Vagina (tissue), 2 donors: ENCODE data around the gene MX2. TPM values are rescaled to one million over a fixed set of nuclear protein-coding genes. Genes with fewer than 3 reads are reported as not detected.

Experiments used
- DNase-seq, 2 donors: peaks; one replicate each; pipeline ENCODE4 v3.0.0-alpha.2; 2017; ENCODE audit errors: extremely low spot score in 2 of 2
- H3K27ac ChIP-seq: fragments of 200-600 bp; sonication (generic); one replicate; pipeline ENCODE4 v1.5.1; 2019
- H3K27me3 ChIP-seq: fragments of 200-600 bp; sonication (generic); one replicate; pipeline ENCODE4 v1.5.1; 2019
- H3K36me3 ChIP-seq, 2 donors: fragments of 200-600 bp; sonication (generic); one replicate each; pipeline ENCODE4 v1.5.1; 2017 to 2019
- H3K4me1 ChIP-seq: fragments of 200-600 bp; sonication (generic); one replicate; pipeline ENCODE4 v1.5.1; 2019
- H3K4me3 ChIP-seq, 2 donors: fragments of 200-600 bp; sonication (generic); 1 replicate in 1 of 2; 2 replicates in 1 of 2; pipeline ENCODE4 v1.5.1; 2016 to 2019
- H3K9me3 ChIP-seq: fragments of 200-600 bp; sonication (generic); one replicate; pipeline ENCODE4 v1.5.1; 2019
- POLR2A ChIP-seq, 2 donors: fragments of 450-650 bp; IDR thresholded peaks; one replicate each; pipeline ENCODE4 v1.6.1; 2017; ENCODE audit warnings: antibody characterized with exemption in 2 of 2, mild to moderate bottlenecking in 2 of 2, moderate library complexity in 2 of 2
- POLR2AphosphoS5 ChIP-seq, 2 donors: sonication (generic); formaldehyde crosslinking; IDR thresholded peaks; one replicate each; pipeline ENCODE4 v1.9.0; 2017; ENCODE audit warnings: antibody characterized with exemption in 2 of 2, mild to moderate bottlenecking in 2 of 2, low read depth in 1 of 2; ENCODE audit not compliant: insufficient read depth in 1 of 2
- intact Hi-C: fragments of 100-400 bp; cut with DNase I; formaldehyde crosslinking; loops from one replicate; pipeline ENCODE4 v1.15.1; 2023
- total RNA-seq: library from RNA; depleted of rRNA; stranded (reverse); fragments of >200 nt; gene quantifications from one replicate; pipeline ENCODE4 v1.2.3, GENCODE V29; 2016
- TF ChIP-seq, protein P1 (sequence below), 3 experiments: fragments of 450-650 bp in 2 of 3; fragments of 200-600 bp in 1 of 3; sonication (generic) in 1 of 3; IDR thresholded peaks; one replicate each; pipeline ENCODE4 v1.5.1; 2017 to 2019; ENCODE audit warnings: antibody characterized with exemption in 3 of 3, mild to moderate bottlenecking in 2 of 3, moderate library complexity in 2 of 3

Gene MX2
- total RNA-seq, 1 donor from 2014 or later: 13.5 TPM

GRCh38 chr21:41370840-41371684 lies 9.2 kb downstream of the MX2 start:
- no peak for DNase-seq
- Histone ChIP-seq H3K27me3 (no peaks in the 10 kb centered on the region), H3K4me1 (peaks cover 22% of the 10 kb centered on the region), H3K27ac (no peak overlapping the region), H3K4me3 (no peak overlapping the region), H3K36me3 (no peaks in the 10 kb centered on the region), H3K9me3 (no peaks in the 10 kb centered on the region)
- intact Hi-C loops: no loop called here
- TF ChIP-seq, protein P1, sequence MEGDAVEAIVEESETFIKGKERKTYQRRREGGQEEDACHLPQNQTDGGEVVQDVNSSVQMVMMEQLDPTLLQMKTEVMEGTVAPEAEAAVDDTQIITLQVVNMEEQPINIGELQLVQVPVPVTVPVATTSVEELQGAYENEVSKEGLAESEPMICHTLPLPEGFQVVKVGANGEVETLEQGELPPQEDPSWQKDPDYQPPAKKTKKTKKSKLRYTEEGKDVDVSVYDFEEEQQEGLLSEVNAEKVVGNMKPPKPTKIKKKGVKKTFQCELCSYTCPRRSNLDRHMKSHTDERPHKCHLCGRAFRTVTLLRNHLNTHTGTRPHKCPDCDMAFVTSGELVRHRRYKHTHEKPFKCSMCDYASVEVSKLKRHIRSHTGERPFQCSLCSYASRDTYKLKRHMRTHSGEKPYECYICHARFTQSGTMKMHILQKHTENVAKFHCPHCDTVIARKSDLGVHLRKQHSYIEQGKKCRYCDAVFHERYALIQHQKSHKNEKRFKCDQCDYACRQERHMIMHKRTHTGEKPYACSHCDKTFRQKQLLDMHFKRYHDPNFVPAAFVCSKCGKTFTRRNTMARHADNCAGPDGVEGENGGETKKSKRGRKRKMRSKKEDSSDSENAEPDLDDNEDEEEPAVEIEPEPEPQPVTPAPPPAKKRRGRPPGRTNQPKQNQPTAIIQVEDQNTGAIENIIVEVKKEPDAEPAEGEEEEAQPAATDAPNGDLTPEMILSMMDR (IDR thresholded peaks at IDR 0.05): no peak
- TF ChIP-seq POLR2A (IDR thresholded peaks at IDR 0.05) (no peak), POLR2AphosphoS5 (IDR thresholded peaks at IDR 0.05; ENCODE audit: insufficient read depth in 1 of 2, low read depth in 1 of 2) (no peak)

GRCh38 chr21:41371685-41372030 lies 9.8 kb downstream of the MX2 start:
- intact Hi-C loops: no loop called here
- Histone ChIP-seq H3K4me1 (peaks cover 22% of the 10 kb centered on the region), H3K27ac (no peak overlapping the region), H3K9me3 (no peaks in the 10 kb centered on the region), H3K36me3 (no peaks in the 10 kb centered on the region), H3K4me3 (no peak overlapping the region), H3K27me3 (no peaks in the 10 kb centered on the region)
- TF ChIP-seq POLR2AphosphoS5 (IDR thresholded peaks at IDR 0.05; ENCODE audit: insufficient read depth in 1 of 2, low read depth in 1 of 2) (no peak), POLR2A (IDR thresholded peaks at IDR 0.05) (no peak)
- TF ChIP-seq, protein P1 (IDR thresholded peaks at IDR 0.05): no peak
- DNase-seq: no peak

- no peaks in the 10 kb centered on the region for H3K9me3 ChIP-seq
- no peak for DNase-seq
- no peaks in the 10 kb centered on the region for H3K36me3 ChIP-seq
- intact Hi-C loops: no loop called here
- TF ChIP-seq, protein P1 (IDR thresholded peaks at IDR 0.05): no peak
- TF ChIP-seq POLR2AphosphoS5 (IDR thresholded peaks at IDR 0.05; ENCODE audit: insufficient read depth in 1 of 2, low read depth in 1 of 2): no peak
- TF ChIP-seq POLR2A (IDR thresholded peaks at IDR 0.05): no peak
- no peak overlapping the region for H3K4me3 ChIP-seq
- no peaks in the 10 kb centered on the region for H3K27me3 ChIP-seq
- H3K4me1 ChIP-seq: peaks cover 22% of the 10 kb centered on the region
- no peak overlapping the region for H3K27ac ChIP-seq
Observed at GRCh38 chr21:41373253-41373652, 11.4 kb downstream of the MX2 start.

GRCh38 chr21:41373763-41374162 lies 11.9 kb downstream of the MX2 start:
- Histone ChIP-seq H3K4me1 (peaks cover 20% of the 10 kb centered on the region), H3K36me3 (peaks cover 0 to 2% of the 10 kb centered on the region in 2 donors), H3K27me3 (no peaks in the 10 kb centered on the region), H3K9me3 (no peaks in the 10 kb centered on the region), H3K27ac (no peak overlapping the region), H3K4me3 (no peak overlapping the region)
- intact Hi-C loops: no loop called here
- TF ChIP-seq POLR2A (IDR thresholded peaks at IDR 0.05) (no peak), POLR2AphosphoS5 (IDR thresholded peaks at IDR 0.05; ENCODE audit: insufficient read depth in 1 of 2, low read depth in 1 of 2) (no peak)
- TF ChIP-seq, protein P1 (IDR thresholded peaks at IDR 0.05): no peak
- no peak for DNase-seq

GRCh38 chr21:41374177-41374712 lies 12.4 kb downstream of the MX2 start:
- TF ChIP-seq POLR2AphosphoS5 (IDR thresholded peaks at IDR 0.05; ENCODE audit: insufficient read depth in 1 of 2, low read depth in 1 of 2): no peak
- peaks cover 0 to 6% of the 10 kb centered on the region in 2 donors for H3K36me3 ChIP-seq
- DNase-seq: no peak
- intact Hi-C loops: no loop called here
- peaks cover 15% of the 10 kb centered on the region for H3K4me1 ChIP-seq
- H3K9me3 ChIP-seq: no peaks in the 10 kb centered on the region
- H3K27ac ChIP-seq: no peak overlapping the region
- no peaks in the 10 kb centered on the region for H3K27me3 ChIP-seq
- H3K4me3 ChIP-seq: no peak overlapping the region
